CD4-positive, alpha-beta memory T cell (primary cell): ENCODE results near the gene RASA1. TPM values are rescaled to one million over a fixed set of nuclear protein-coding genes. Genes with fewer than 3 reads are reported as not detected.
A peak's percentile ranks its signal among the peaks of the same experiment; 100 is the strongest.

ENCODE experiments used
- CTCF ChIA-PET: fragments of 350-600 bp; sonication (Branson Sonifier 250); formaldehyde crosslinking; loops from one replicate; lab custom pipeline; 2021; ENCODE audit warnings: inconsistent platforms; ENCODE audit not compliant: partially characterized antibody; lab: Charles Lee
- POLR2A ChIA-PET: fragments of 350-600 bp; sonication (Branson Sonifier 250); formaldehyde crosslinking; loops from one replicate; lab custom pipeline; 2021; ENCODE audit not compliant: partially characterized antibody; lab: Charles Lee
- DNase-seq, 5 donors: peaks; one replicate each; pipeline versions ENCODE4 v3.0.0 to v3.0.0-alpha.2; 2020 to 2022; ENCODE audit warnings: mixed read lengths in 1 of 5
- H3K27ac ChIP-seq: one replicate; pipeline ENCODE4 v1.7.0; 2013; ENCODE audit warnings: low read depth, low read length
- H3K27me3 ChIP-seq: 2 replicates; pipeline ENCODE4 v1.7.0; 2013; ENCODE audit warnings: mild to moderate bottlenecking, low read length, moderate library complexity; ENCODE audit not compliant: insufficient read depth
- H3K36me3 ChIP-seq: 2 replicates; pipeline ENCODE4 v1.7.0; 2013; ENCODE audit warnings: mild to moderate bottlenecking, low read length, moderate library complexity; ENCODE audit not compliant: insufficient read depth
- H3K4me1 ChIP-seq: 2 replicates; pipeline ENCODE4 v1.7.0; 2013; ENCODE audit warnings: mild to moderate bottlenecking, low read length, moderate library complexity; ENCODE audit not compliant: insufficient read depth
- H3K4me3 ChIP-seq, 2 donors: one replicate each; pipeline ENCODE4 v1.7.0; 2013; ENCODE audit warnings: low read length in 2 of 2, mild to moderate bottlenecking in 1 of 2
- H3K9me3 ChIP-seq, 2 donors: one replicate each; pipeline ENCODE4 v1.7.0; 2013; ENCODE audit warnings: low read length in 2 of 2, control low read depth in 1 of 2; ENCODE audit not compliant: control insufficient read depth in 1 of 2
- H3K27ac Mint-ChIP-seq, 7 donors: one replicate each; pipeline ENCODE4 v1.8.0; 2020 to 2021; ENCODE audit warnings: mixed read lengths in 7 of 7, mild to moderate bottlenecking in 6 of 7, inconsistent platforms in 3 of 7, moderate library complexity in 3 of 7
- H3K27me3 Mint-ChIP-seq, 2 donors: one replicate each; pipeline ENCODE4 v1.8.0; 2020 to 2021; ENCODE audit warnings: mixed read lengths in 2 of 2
- H3K36me3 Mint-ChIP-seq, 2 donors: one replicate each; pipeline ENCODE4 v1.8.0; 2020 to 2021; ENCODE audit warnings: mixed read lengths in 2 of 2, inconsistent platforms in 1 of 2, mild to moderate bottlenecking in 1 of 2
- H3K4me1 Mint-ChIP-seq, 4 donors: one replicate each; pipeline ENCODE4 v1.8.0; 2020 to 2021; ENCODE audit warnings: mixed read lengths in 4 of 4, mild to moderate bottlenecking in 1 of 4
- H3K4me3 Mint-ChIP-seq, 8 donors: one replicate each; pipeline ENCODE4 v1.8.0; 2020 to 2021; ENCODE audit warnings: mixed read lengths in 8 of 8, mild to moderate bottlenecking in 7 of 8, moderate library complexity in 6 of 8, inconsistent platforms in 3 of 8
- H3K9me3 Mint-ChIP-seq, 8 donors: one replicate each; pipeline ENCODE4 v1.8.0; 2020 to 2021; ENCODE audit warnings: mixed read lengths in 8 of 8, mild to moderate bottlenecking in 5 of 8, inconsistent platforms in 3 of 8, moderate library complexity in 1 of 8
- intact Hi-C: fragments of 100-400 bp; cut with micrococcal nuclease; formaldehyde crosslinking; loops from one replicate; pipeline ENCODE4 v1.15.1; 2023
- polyA plus RNA-seq, 2 donors: library from polyadenylated mRNA; unstranded; fragments of 300-500 nt; fragmentation: Illumina TruSeq; gene quantifications; one replicate each; pipeline ENCODE4 v1.2.3, GENCODE V29; 2021
- total RNA-seq, 2 experiments: library from RNA; stranded (reverse); gene quantifications; one replicate each; pipeline ENCODE4 v1.2.3, GENCODE V29; 2021

RASA1 gene
- total and polyA plus RNA-seq, 4 experiments from 2014 or later = 3.3 to 32.4 (median 21.4) TPM

GRCh38 chr5:87393331-87393730 lies 125.6 kb downstream of the RASA1 start:
- ChIA-PET POLR2A (no interaction called here), CTCF (no interaction called here)
- intact Hi-C loops = no loop called here
- DNase-seq = no peak
- Histone ChIP-seq H3K36me3 (peaks cover 74% of the 10 kb centered on the region), H3K4me1 (no peaks in the 10 kb centered on the region), H3K27me3 (no peaks in the 10 kb centered on the region), H3K9me3 (no peaks in the 10 kb centered on the region), H3K4me3 (no peak overlapping the region), H3K27ac (no peak overlapping the region)
- no peaks in the 10 kb centered on the region for H3K9me3 Mint-ChIP-seq
- H3K4me1 Mint-ChIP-seq = peaks cover 13 to 55% (median 28%) of the 10 kb centered on the region in 4 donors
- no peaks in the 10 kb centered on the region for H3K27me3 Mint-ChIP-seq
- H3K27ac Mint-ChIP-seq = peak overlapping the region in 1 of 7 donors; percentile 41
- peaks cover 51 to 85% of the 10 kb centered on the region in 2 donors for H3K36me3 Mint-ChIP-seq
- H3K4me3 Mint-ChIP-seq = no peak overlapping the region

DNA sequence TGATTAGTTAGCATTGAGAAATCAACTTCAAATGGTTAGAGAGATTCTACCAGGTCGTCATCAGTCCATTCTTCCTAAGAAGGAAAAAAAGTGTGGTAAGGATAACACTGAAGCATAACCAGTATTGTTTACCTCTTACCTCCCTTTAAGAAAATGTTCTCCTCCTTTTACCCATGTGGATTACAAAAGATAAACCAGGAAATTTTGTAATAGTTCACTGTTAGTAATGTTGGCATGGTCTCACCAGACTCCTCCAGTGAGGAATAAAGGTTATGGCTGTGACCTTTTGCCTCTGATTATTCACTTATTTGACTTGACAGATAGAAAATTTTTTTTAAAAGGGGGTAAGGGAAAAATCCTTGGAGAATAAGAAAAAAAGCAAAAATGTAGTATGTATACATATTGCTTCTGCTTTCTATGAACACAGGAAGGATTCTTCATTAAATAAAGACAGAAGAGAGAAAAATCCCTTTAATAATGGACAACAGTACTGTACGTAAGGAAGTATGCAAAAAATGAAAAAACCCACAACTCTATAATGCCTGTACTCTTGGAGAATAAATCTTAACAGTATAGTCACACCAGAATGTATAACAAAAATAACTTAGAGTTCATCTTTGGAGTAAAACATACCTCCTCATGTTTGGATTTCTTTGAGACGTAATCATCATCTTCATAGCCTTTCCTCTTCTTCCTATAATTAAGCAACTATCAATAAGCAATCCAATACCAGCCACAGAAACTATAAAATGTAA lies 126.9 kb downstream of the RASA1 start:
- Mint-ChIP-seq H3K36me3 (peaks cover 53 to 87% of the 10 kb centered on the region in 2 donors), H3K9me3 (no peaks in the 10 kb centered on the region), H3K4me1 (peaks cover 15 to 63% (median 31%) of the 10 kb centered on the region in 4 donors), H3K27me3 (no peaks in the 10 kb centered on the region), H3K4me3 (no peak overlapping the region), H3K27ac (peak overlapping the region in 4 of 7 donors; percentile 9 to 79 (median 67))
- DNase-seq = no peak
- ChIA-PET POLR2A (no interaction called here), CTCF (no interaction called here)
- Histone ChIP-seq H3K36me3 (peaks cover 75% of the 10 kb centered on the region), H3K27ac (no peak overlapping the region), H3K4me1 (peaks cover 6% of the 10 kb centered on the region), H3K27me3 (no peaks in the 10 kb centered on the region), H3K9me3 (no peaks in the 10 kb centered on the region), H3K4me3 (no peak overlapping the region)
- intact Hi-C loops = no loop called here

DNA sequence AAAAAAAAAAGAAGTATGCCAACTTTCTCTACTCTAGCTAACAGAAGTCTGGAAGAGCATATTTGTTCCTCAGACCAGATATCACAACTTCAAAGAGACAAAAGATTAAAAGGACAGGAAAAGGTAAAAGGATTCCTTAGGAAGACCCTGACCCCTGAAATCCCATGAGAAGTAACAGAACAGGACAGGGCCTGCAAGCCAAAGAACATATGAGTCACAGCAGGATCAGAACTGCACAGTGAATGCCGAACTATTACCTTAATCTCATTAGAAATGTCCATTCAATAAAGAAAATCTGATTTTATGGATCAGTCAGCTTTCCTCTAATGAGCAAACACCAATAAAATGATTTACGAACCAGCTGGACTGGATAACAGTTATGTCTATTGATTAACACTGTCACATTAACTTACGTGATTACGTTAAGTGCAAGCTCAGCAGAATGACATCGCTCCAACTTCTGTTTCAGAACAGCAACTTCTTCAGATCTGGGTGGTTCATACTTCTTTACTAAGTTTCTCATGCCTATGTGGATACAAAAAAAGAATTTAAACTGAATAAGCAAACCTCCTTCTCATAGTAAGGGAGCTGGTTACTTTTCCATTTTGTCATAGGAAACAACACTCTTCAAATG lies 131.4 kb downstream of the RASA1 start:
- Histone ChIP-seq H3K9me3 (no peaks in the 10 kb centered on the region), H3K36me3 (peaks cover 60% of the 10 kb centered on the region), H3K4me1 (peaks cover 19% of the 10 kb centered on the region), H3K27me3 (no peaks in the 10 kb centered on the region), H3K4me3 (no peak overlapping the region), H3K27ac (peak overlapping the region; percentile 5)
- H3K4me1 Mint-ChIP-seq = peaks cover 19 to 57% (median 27%) of the 10 kb centered on the region in 4 donors
- no peaks in the 10 kb centered on the region for H3K27me3 Mint-ChIP-seq
- ChIA-PET POLR2A (interaction anchor here (0.7 to 2.0 kb wide), 4 partner anchors 9 to 379 kb away, joined by 3 to 11 read pairs (median 3); partner anchors contain the start of gene RASA1), CTCF (interaction anchor here (0.9 to 3.6 kb wide), 12 partner anchors 11 to 430 kb away, joined by 3 to 26 read pairs (median 4); partner anchors contain the start of gene CCNH)
- H3K36me3 Mint-ChIP-seq = peaks cover 49 to 79% of the 10 kb centered on the region in 2 donors
- no peak overlapping the region for H3K4me3 Mint-ChIP-seq
- H3K27ac Mint-ChIP-seq = peak overlapping the region in 5 of 7 donors; percentile 23 to 86 (median 62)
- DNase-seq = no peak
- intact Hi-C loops = no loop called here
- no peaks in the 10 kb centered on the region for H3K9me3 Mint-ChIP-seq

GRCh38 chr5:87399720-87400119 lies 132.0 kb downstream of the RASA1 start:
- peak overlapping the region in 5 of 7 donors; percentile 12 to 86 (median 63) for H3K27ac Mint-ChIP-seq
- H3K27me3 Mint-ChIP-seq = no peaks in the 10 kb centered on the region
- intact Hi-C loops = loop anchor here (1.0 kb wide), 4 partner anchors 329 to 518 kb away; no protein-coding TSS in a partner anchor

GRCh38 chr5:87400305-87400899 lies 132.7 kb downstream of the RASA1 start:
- peak overlapping the region in 5 of 7 donors; percentile 12 to 64 (median 62) for H3K27ac Mint-ChIP-seq
- POLR2A ChIA-PET = interaction anchor here (0.5 to 2.0 kb wide), 7 partner anchors 9 to 380 kb away, joined by 3 to 11 read pairs (median 4); partner anchors contain the start of genes CCNH and RASA1
- H3K4me3 Mint-ChIP-seq = peak overlapping the region in 2 of 8 donors; percentile 21 to 60
- peaks cover 61% of the 10 kb centered on the region for H3K36me3 ChIP-seq
- H3K4me3 ChIP-seq = no peak overlapping the region
- H3K4me1 ChIP-seq = peaks cover 24% of the 10 kb centered on the region
- peak in 4 of 5 donors; percentile 50 to 59 (median 55) for DNase-seq
- H3K4me1 Mint-ChIP-seq = peaks cover 17 to 58% (median 29%) of the 10 kb centered on the region in 4 donors
- peak overlapping the region; percentile 5 for H3K27ac ChIP-seq
- CTCF ChIA-PET = interaction anchor here (0.6 to 3.6 kb wide), 30 partner anchors 8 to 520 kb away, joined by 3 to 26 read pairs (median 4); partner anchors contain the start of gene CCNH
- peaks cover 48 to 79% of the 10 kb centered on the region in 2 donors for H3K36me3 Mint-ChIP-seq
- H3K27me3 Mint-ChIP-seq = no peaks in the 10 kb centered on the region
- H3K9me3 Mint-ChIP-seq = no peaks in the 10 kb centered on the region
- H3K27me3 ChIP-seq = no peaks in the 10 kb centered on the region
- intact Hi-C loops = loop anchor here (1.0 kb wide), 4 partner anchors 330 to 519 kb away; no protein-coding TSS in a partner anchor
- H3K9me3 ChIP-seq = no peaks in the 10 kb centered on the region

More at GRCh38 chr5:87399720-87400119, 132.0 kb downstream of the RASA1 start:
- H3K4me3 Mint-ChIP-seq = peak overlapping the region in 5 of 8 donors; percentile 10 to 60 (median 23)
- Histone ChIP-seq H3K4me3 (no peak overlapping the region), H3K36me3 (peaks cover 60% of the 10 kb centered on the region), H3K27me3 (no peaks in the 10 kb centered on the region), H3K4me1 (peaks cover 19% of the 10 kb centered on the region), H3K27ac (peak overlapping the region; percentile 5), H3K9me3 (no peaks in the 10 kb centered on the region)
- H3K9me3 Mint-ChIP-seq = no peaks in the 10 kb centered on the region
- CTCF ChIA-PET = interaction anchor here (0.6 to 3.6 kb wide), 31 partner anchors 8 to 519 kb away, joined by 3 to 26 read pairs (median 4); partner anchors contain the start of gene CCNH
- POLR2A ChIA-PET = interaction anchor here (0.9 to 2.0 kb wide), 5 partner anchors 8 to 380 kb away, joined by 3 to 11 read pairs (median 5); partner anchors contain the start of genes CCNH and RASA1
- DNase-seq = no peak
- peaks cover 21 to 57% (median 28%) of the 10 kb centered on the region in 4 donors for H3K4me1 Mint-ChIP-seq
- H3K36me3 Mint-ChIP-seq = peaks cover 50 to 80% of the 10 kb centered on the region in 2 donors

DNA sequence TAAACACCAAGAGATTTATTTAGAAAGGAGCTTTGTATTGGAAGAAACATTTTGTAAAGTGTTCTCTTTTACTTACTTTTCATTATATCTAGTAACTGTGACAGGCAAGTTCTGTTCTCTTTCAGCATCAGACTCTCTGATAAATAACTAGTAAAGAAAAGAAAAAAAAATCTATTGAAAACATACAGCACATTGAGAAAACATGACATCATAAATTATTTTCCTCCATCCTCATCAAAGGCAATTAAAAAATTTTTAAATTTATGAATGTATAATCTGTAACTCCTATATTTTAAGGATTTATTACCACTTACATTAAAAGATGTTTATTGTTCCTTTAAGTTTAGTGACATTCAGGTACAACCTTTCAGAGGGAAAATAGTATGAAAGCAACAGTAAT lies 133.9 kb downstream of the RASA1 start:
- H3K9me3 ChIP-seq = no peaks in the 10 kb centered on the region
- DNase-seq = no peak
- peaks cover 25 to 65% (median 34%) of the 10 kb centered on the region in 4 donors for H3K4me1 Mint-ChIP-seq
- H3K27ac Mint-ChIP-seq = peak overlapping the region in 5 of 7 donors; percentile 2 to 81 (median 61)
- ChIA-PET CTCF (interaction anchor here (0.6 to 3.6 kb wide), 5 partner anchors 11 to 431 kb away, joined by 3 to 26 read pairs (median 4); no protein-coding TSS in a partner anchor), POLR2A (no interaction called here)
- H3K36me3 Mint-ChIP-seq = peaks cover 59 to 86% of the 10 kb centered on the region in 2 donors
- H3K36me3 ChIP-seq = peaks cover 71% of the 10 kb centered on the region
- H3K4me3 ChIP-seq = no peak overlapping the region
- H3K27ac ChIP-seq = no peak overlapping the region
- H3K27me3 Mint-ChIP-seq = no peaks in the 10 kb centered on the region
- no peak overlapping the region for H3K4me3 Mint-ChIP-seq
- H3K27me3 ChIP-seq = no peaks in the 10 kb centered on the region
- H3K9me3 Mint-ChIP-seq = peaks cover 0 to under 1% (median 0%) of the 10 kb centered on the region in 8 donors
- peaks cover 36% of the 10 kb centered on the region for H3K4me1 ChIP-seq
- intact Hi-C loops = no loop called here
